HepG2 (cell line): Measurements from ENCODE around the gene DIAPH3. TPM values are rescaled to one million over a fixed set of nuclear protein-coding genes. Genes with fewer than 3 reads are reported as not detected.

Experiments used
- ATAC-seq: fragments of 200-7000 bp; cut with Tn5 transposase; 3 replicates; pipeline ENCODE4 v1.9.1; 2020; ENCODE audit warnings: mild to moderate bottlenecking, moderate library complexity
- BruUV-seq: library from RNA; stranded (reverse); fragments of 400-500 nt; replicated peaks from 2 replicates; lab custom pipeline; 2021; lab: Mats Ljungman, UMichigan
- CTCF ChIA-PET: fragments of 300-600 bp; formaldehyde crosslinking; extraction: SDS; loops from one replicate; lab custom pipeline; 2021; ENCODE audit warnings: low total read pairs, inconsistent platforms, low intra/inter-chr PET ratio; lab: Yijun Ruan, JAX
- POLR2A ChIA-PET: fragments of 350-600 bp; sonication (Branson Sonifier 250); formaldehyde crosslinking; loops from one replicate; lab custom pipeline; 2020; ENCODE audit warnings: antibody characterized with exemption, inconsistent platforms; lab: Yijun Ruan, JAX
- DNase-seq: peaks from one replicate; pipeline ENCODE4 v3.0.0-alpha.2; 2015; ENCODE audit warnings: low spot score
- FAIRE-seq: peaks from 3 replicates; lab custom pipeline; 2011; peaks lifted over from hg19 to GRCh38; lab: Jason Lieb, UNC
- H2AFZ ChIP-seq: one replicate; pipeline ENCODE4 v1.6.1; 2011; ENCODE audit warnings: low read length, inconsistent platforms
- H3K27ac ChIP-seq: fragments of 300-600 bp; 3 replicates; pipeline ENCODE4 v1.8.0; 2011; ENCODE audit warnings: mixed run types, mild to moderate bottlenecking, mixed read lengths, low read length, inconsistent platforms; ENCODE audit not compliant: insufficient read depth; ENCODE audit errors: extremely low read length
- H3K27me3 ChIP-seq, 2 experiments: fragments of 200-600 bp in 1 of 2; 2 replicates in 1 of 2; 3 replicates in 1 of 2; pipeline versions ENCODE4 v1.6.0 to v1.8.0; 2011; ENCODE audit warnings: low read length in 2 of 2, mild to moderate bottlenecking in 2 of 2, moderate library complexity in 2 of 2, inconsistent platforms in 1 of 2; ENCODE audit not compliant: insufficient read depth in 2 of 2, control insufficient read depth in 1 of 2
- H3K36me3 ChIP-seq, 2 experiments: fragments of 200-600 bp in 1 of 2; replicated peaks in 1 of 2; 2 replicates in 1 of 2; 3 replicates in 1 of 2; pipeline versions ENCODE4 v1.5.1 to v1.8.0; 2011; ENCODE audit warnings: low read length in 2 of 2, inconsistent platforms in 1 of 2; ENCODE audit not compliant: insufficient read depth in 2 of 2, control insufficient read depth in 1 of 2
- H3K4me1 ChIP-seq: 2 replicates; pipeline ENCODE4 v1.5.1; 2012; ENCODE audit warnings: low read length, inconsistent platforms; ENCODE audit not compliant: insufficient read depth
- H3K4me2 ChIP-seq: 2 replicates; pipeline ENCODE4 v1.6.0; 2011; ENCODE audit warnings: low read depth, low read length, inconsistent platforms
- H3K4me3 ChIP-seq, 3 experiments: fragments of 200-600 bp in 1 of 3; sonication (generic), shearing (Covaris generic) in 1 of 3; replicated peaks in 1 of 3; 2 replicates each; pipeline ENCODE4 v1.5.1; 2011 to 2016; ENCODE audit warnings: low read length in 3 of 3, inconsistent platforms in 2 of 3, low read depth in 2 of 3, mild to moderate bottlenecking in 2 of 3, control low read depth in 1 of 3, mixed read lengths in 1 of 3; ENCODE audit not compliant: insufficient read depth in 1 of 3
- H3K79me2 ChIP-seq: one replicate; pipeline ENCODE4 v1.6.1; 2011; ENCODE audit warnings: low read length, inconsistent platforms; ENCODE audit not compliant: insufficient read depth
- H3K9ac ChIP-seq: 2 replicates; pipeline ENCODE4 v1.6.0; 2011; ENCODE audit warnings: mild to moderate bottlenecking, low read depth, low read length, inconsistent platforms; ENCODE audit not compliant: insufficient read depth
- H3K9me3 ChIP-seq: 2 replicates; pipeline ENCODE4 v1.5.1; 2012; ENCODE audit warnings: mild to moderate bottlenecking, low read length
- H4K20me1 ChIP-seq: 2 replicates; pipeline ENCODE4 v1.6.0; 2011; ENCODE audit warnings: inconsistent platforms, mild to moderate bottlenecking, low read length, moderate library complexity; ENCODE audit not compliant: insufficient read depth
- EHMT2 ChIP-seq: fragments of 200-600 bp; sonication (generic); IDR thresholded peaks from 2 replicates; pipeline ENCODE4 v1.7.0; 2017; ENCODE audit warnings: antibody characterized with exemption, low read depth, low read length, borderline replicate concordance
- HHEX ChIP-seq: IDR thresholded peaks from 2 replicates; pipeline ENCODE4 v1.6.1; 2016; ENCODE audit warnings: control low read depth
- HMG20B ChIP-seq: conservative IDR thresholded peaks from 2 replicates; pipeline ENCODE4 v1.6.1; 2016; ENCODE audit warnings: missing genetic modification reagents, missing compliant biosample characterization
- KLF15 ChIP-seq: sonication (generic); formaldehyde crosslinking; IDR thresholded peaks from 2 replicates; pipeline ENCODE4 v1.8.1; 2023; ENCODE audit warnings: borderline replicate concordance, mild to moderate bottlenecking, inconsistent platforms, missing genetic modification reagents, mixed read lengths
- MBD4 ChIP-seq: IDR thresholded peaks from 2 replicates; pipeline ENCODE4 v1.6.1; 2012; ENCODE audit warnings: low read length, inconsistent platforms, borderline replicate concordance
- NFATC3 ChIP-seq: sonication (generic); formaldehyde crosslinking; IDR thresholded peaks from 2 replicates; pipeline ENCODE4 v1.5.1; 2020; ENCODE audit warnings: mild to moderate bottlenecking, missing genetic modification reagents
- NFYB ChIP-seq: sonication (generic); formaldehyde crosslinking; IDR thresholded peaks from 2 replicates; pipeline ENCODE4 v1.4.0; 2020; ENCODE audit warnings: missing genetic modification reagents
- RFX5 ChIP-seq: IDR thresholded peaks from 2 replicates; pipeline ENCODE4 v1.6.1; 2011; ENCODE audit warnings: low read depth, low read length, improper control_type of control experiment
- RNF2 ChIP-seq: fragments of 450-650 bp; conservative IDR thresholded peaks from 2 replicates; pipeline ENCODE4 v1.6.1; 2016; ENCODE audit warnings: low read depth
- TERF1 ChIP-seq: sonication (generic); formaldehyde crosslinking; IDR thresholded peaks from 2 replicates; pipeline ENCODE4 v1.8.0; 2022; ENCODE audit warnings: mild to moderate bottlenecking, missing genetic modification reagents, moderate library complexity
- THAP11 ChIP-seq: IDR thresholded peaks from 2 replicates; pipeline ENCODE4 v1.6.1; 2016; ENCODE audit warnings: missing biosample characterization, missing genetic modification reagents
- TOE1 ChIP-seq: sonication (generic); formaldehyde crosslinking; IDR thresholded peaks from 2 replicates; pipeline ENCODE4 v1.4.0; 2020; ENCODE audit warnings: mild to moderate bottlenecking, missing genetic modification reagents
- ZMYM2 ChIP-seq: sonication (generic); formaldehyde crosslinking; IDR thresholded peaks from 2 replicates; pipeline ENCODE4 v1.8.0; 2022; ENCODE audit warnings: mild to moderate bottlenecking, missing genetic modification reagents
- ZNF30 ChIP-seq: sonication (generic); formaldehyde crosslinking; IDR thresholded peaks from 2 replicates; pipeline ENCODE4 v1.5.0; 2020; ENCODE audit warnings: mild to moderate bottlenecking, missing genetic modification reagents
- ZNF780A ChIP-seq: sonication (generic); formaldehyde crosslinking; IDR thresholded peaks from 2 replicates; pipeline ENCODE4 v1.8.0; 2022; ENCODE audit warnings: mild to moderate bottlenecking, missing genetic modification reagents, moderate library complexity
- ZSCAN30 ChIP-seq: sonication (generic); formaldehyde crosslinking; IDR thresholded peaks from 2 replicates; pipeline ENCODE4 v1.5.0; 2020; ENCODE audit warnings: mild to moderate bottlenecking, missing genetic modification reagents
- WGBS: methylation state at CpG from one replicate; pipeline ENCODE4 v1.1.6; 2017; ENCODE audit warnings: low lambda C conversion rate; 5-methylcytosine and 5-hydroxymethylcytosine counted together
- in situ Hi-C: cut with HindIII; loops from 2 replicates; pipeline ENCODE4 v1.10.0; 2017; ENCODE audit warnings: low pct_unique_long_range_greater_than_20kb; ENCODE audit not compliant: extremely low pct_ligation_motif_present
- intact Hi-C: fragments of 100-400 bp; cut with micrococcal nuclease; formaldehyde crosslinking; loops from one replicate; pipeline ENCODE4 v1.10.0; 2022; ENCODE audit not compliant: unreplicated experiment
- polyA plus RNA-seq, 8 experiments: library from polyadenylated mRNA; depleted of rRNA in 3 of 8; stranded (reverse) in 7 of 8; unstranded in 1 of 8; fragments of >200 nt; fragmentation: Illumina TruSeq in 4 of 8; extraction: Trizol in 4 of 8; gene quantifications; 2 replicates each; pipeline versions ENCODE4 v1.2.1 to v1.2.3, GENCODE V29; 2011 to 2016; ENCODE audit warnings: low read depth in 4 of 8, missing spikeins in 1 of 8, mixed read lengths in 1 of 8; ENCODE audit not compliant: insufficient read depth in 1 of 8
- total RNA-seq, 5 experiments: library from RNA; depleted of rRNA; stranded (reverse); fragments of >200 nt; fragmentation: Illumina TruSeq; extraction: Trizol; gene quantifications; 2 replicates each; pipeline ENCODE4 v1.2.3, GENCODE V29; 2016; ENCODE audit warnings: low read depth in 1 of 5
- TF ChIP-seq, protein P1 (sequence below): sonication (generic); formaldehyde crosslinking; IDR thresholded peaks from 2 replicates; pipeline ENCODE4 v1.5.0; 2020; ENCODE audit warnings: missing genetic modification reagents

The DIAPH3 gene
- total and polyA plus RNA-seq, 2 of the 13 experiments (the other 11 are each of a cell fraction or from before 2014, with no cell fraction given) = 4.0 to 9.3 TPM

- Histone ChIP-seq H2AFZ (no peak overlapping the region), H3K4me2 (no peak overlapping the region), H4K20me1 (no peaks in the 10 kb centered on the region), H3K9me3 (no peaks in the 10 kb centered on the region), H3K4me3 (no peak overlapping the region), H3K9ac (no peak overlapping the region), H3K27me3 (no peaks in the 10 kb centered on the region), H3K4me1 (no peaks in the 10 kb centered on the region), H3K79me2 (no peaks in the 10 kb centered on the region), H3K27ac (no peak overlapping the region), H3K36me3 (no peaks in the 10 kb centered on the region)
- in situ Hi-C loops = no loop called here
- ChIA-PET POLR2A (no interaction called here), CTCF (no interaction called here)
- FAIRE-seq (no peak), ATAC-seq (no peak), DNase-seq (no peak)
- no TSS peak for BruUV-seq
- 100% methylated on average over 3 of the region's 4 CpGs for WGBS
- no peak for TF ChIP-seq ZMYM2 (CRISPR knock-in tag)
- no peak for TF ChIP-seq RNF2
- TF ChIP-seq ZSCAN30 (CRISPR knock-in tag) = no peak
- no peak for TF ChIP-seq MBD4
- TF ChIP-seq THAP11 (CRISPR knock-in tag) = no peak
- no peak for TF ChIP-seq NFATC3
- TF ChIP-seq NFYB (CRISPR knock-in tag) = no peak
- TF ChIP-seq TERF1 (CRISPR knock-in tag) = no peak
- TF ChIP-seq ZNF780A (CRISPR knock-in tag) = no peak
- intact Hi-C loops = no loop called here
These were observed 201.4 kb downstream of the DIAPH3 start for GRCh38 chr13:59962343-59962742.

DNA sequence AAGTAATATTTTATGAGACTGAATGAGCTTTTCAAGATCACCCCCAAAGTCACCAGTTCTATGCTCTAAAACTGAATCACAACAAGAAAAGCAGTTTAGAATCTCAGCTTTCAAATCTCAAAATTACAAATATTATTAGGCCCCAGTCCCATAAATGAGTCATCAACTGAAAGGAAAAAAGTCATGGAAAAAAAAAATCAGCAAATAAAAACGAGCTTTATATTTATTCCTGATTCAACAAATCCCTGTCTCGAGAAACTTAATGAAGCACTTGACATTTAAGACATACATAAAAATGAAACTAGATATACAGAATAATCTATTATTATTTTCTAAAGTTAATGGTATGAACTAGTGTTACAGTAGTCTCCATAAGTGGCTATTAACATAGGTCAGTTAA is 203.0 kb downstream of the DIAPH3 start:
- Histone ChIP-seq H3K9ac (no peak overlapping the region), H3K9me3 (no peaks in the 10 kb centered on the region), H3K4me3 (no peak overlapping the region), H3K4me1 (no peaks in the 10 kb centered on the region), H3K36me3 (no peaks in the 10 kb centered on the region), H3K27ac (no peak overlapping the region), H4K20me1 (no peaks in the 10 kb centered on the region), H3K4me2 (no peak overlapping the region), H2AFZ (no peak overlapping the region), H3K79me2 (no peaks in the 10 kb centered on the region), H3K27me3 (no peaks in the 10 kb centered on the region)
- CTCF ChIA-PET = no interaction called here
- in situ Hi-C loops (no loop called here), intact Hi-C loops (no loop called here)
- FAIRE-seq (no peak), ATAC-seq (no peak), DNase-seq (no peak)
- POLR2A ChIA-PET = no interaction called here
- no TSS peak for BruUV-seq
- 94% methylated on average over 2 of the region's 2 CpGs for WGBS
- TF ChIP-seq ZNF30 (CRISPR knock-in tag) (no peak), HHEX (CRISPR knock-in tag) (no peak), HMG20B (CRISPR knock-in tag) (no peak), EHMT2 (no peak), TOE1 (CRISPR knock-in tag) (no peak), KLF15 (no peak), RFX5 (no peak)
- TF ChIP-seq, protein P1, sequence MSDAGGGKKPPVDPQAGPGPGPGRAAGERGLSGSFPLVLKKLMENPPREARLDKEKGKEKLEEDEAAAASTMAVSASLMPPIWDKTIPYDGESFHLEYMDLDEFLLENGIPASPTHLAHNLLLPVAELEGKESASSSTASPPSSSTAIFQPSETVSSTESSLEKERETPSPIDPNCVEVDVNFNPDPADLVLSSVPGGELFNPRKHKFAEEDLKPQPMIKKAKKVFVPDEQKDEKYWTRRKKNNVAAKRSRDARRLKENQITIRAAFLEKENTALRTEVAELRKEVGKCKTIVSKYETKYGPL (CRISPR knock-in tag) = no peak
